K562 (cell line): ENCODE data around the gene MTF1. TPM values are rescaled to one million over a fixed set of nuclear protein-coding genes. Genes with fewer than 3 reads are reported as not detected.

Source experiments
- BMI1 ChIP-seq: fragments of 150-350 bp; IDR thresholded peaks from 2 replicates; pipeline ENCODE4 v1.6.1; 2014; ENCODE audit warnings: low read length
- CBX5 ChIP-seq: IDR thresholded peaks from 2 replicates; pipeline ENCODE4 v1.6.1; 2014; ENCODE audit warnings: low read depth, borderline replicate concordance
- CHCHD3 ChIP-seq: fragments of 250-450 bp; sonication (Bioruptor Pico); IDR thresholded peaks from 2 replicates; pipeline ENCODE4 v2.1.2; 2022; ENCODE audit warnings: mild to moderate bottlenecking
- NCOA4 ChIP-seq: fragments of 450-650 bp; IDR thresholded peaks from 2 replicates; pipeline ENCODE4 v1.6.1; 2018; ENCODE audit warnings: mild to moderate bottlenecking; ENCODE audit not compliant: partially characterized antibody
- SIN3A ChIP-seq, 2 experiments: fragments of 150-350 bp in 1 of 2; IDR thresholded peaks; 2 replicates each; pipeline ENCODE4 v1.6.1; 2011 to 2016; ENCODE audit warnings: borderline replicate concordance in 2 of 2, low read depth in 2 of 2, low read length in 2 of 2, mild to moderate bottlenecking in 2 of 2, moderate library complexity in 2 of 2; ENCODE audit not compliant: control insufficient read depth in 1 of 2
- TEAD1 ChIP-seq, 2 experiments: fragments of 450-650 bp in 1 of 2; sonication (generic) in 1 of 2; formaldehyde crosslinking; IDR thresholded peaks; 2 replicates each; pipeline versions ENCODE4 v1.4.0 to v1.8.0; 2020 to 2022; ENCODE audit warnings: mild to moderate bottlenecking in 2 of 2, missing genetic modification reagents in 1 of 2
- ZBTB7A ChIP-seq: IDR thresholded peaks from 2 replicates; pipeline ENCODE4 v1.6.1; 2011; ENCODE audit warnings: low read depth, mild to moderate bottlenecking, low read length, moderate library complexity, borderline replicate concordance; ENCODE audit not compliant: control insufficient read depth
- ZKSCAN8 ChIP-seq: fragments of 200-800 bp; sonication (Bioruptor generic); IDR thresholded peaks from 2 replicates; pipeline ENCODE4 v1.6.1; 2016; ENCODE audit warnings: missing genetic modification characterization, missing compliant biosample characterization
- ZNF347 ChIP-seq: fragments of 450-650 bp; formaldehyde crosslinking; IDR thresholded peaks from 2 replicates; pipeline ENCODE4 v1.4.0; 2020; ENCODE audit warnings: low read depth, mild to moderate bottlenecking, moderate library complexity
- polyA plus RNA-seq, 8 experiments: library from polyadenylated mRNA; depleted of rRNA in 4 of 8; stranded (reverse) in 5 of 8; unstranded in 3 of 8; fragments of >200 nt; fragmentation: Nextera tagmentation in 2 of 8; fragmentation: Illumina TruSeq in 1 of 8; extraction: Ambion mirVana in 2 of 8; extraction: Trizol in 1 of 8; gene quantifications; 2 replicates each; pipeline versions ENCODE4 v1.2.1 to v1.2.3, GENCODE V29; 2011 to 2014; ENCODE audit warnings: inconsistent platforms in 1 of 8, missing spikeins in 1 of 8
- total RNA-seq, 7 experiments: library from RNA; depleted of rRNA in 6 of 7; stranded (reverse); fragments of >200 nt in 6 of 7; fragmentation: Illumina TruSeq in 2 of 7; extraction: Trizol in 2 of 7; gene quantifications; 2 replicates each; pipeline versions ENCODE4 v1.2.1 to v1.2.3, GENCODE V29; 2011 to 2021; ENCODE audit warnings: low replicate concordance in 1 of 7
- TF ChIP-seq, protein P1 (sequence below): fragments of 450-650 bp; IDR thresholded peaks from 2 replicates; pipeline ENCODE4 v1.6.1; 2016
- TF ChIP-seq, protein P2 (sequence below): fragments of 200-800 bp; sonication (Bioruptor generic); IDR thresholded peaks from 2 replicates; pipeline ENCODE4 v1.6.1; 2017; ENCODE audit warnings: missing genetic modification characterization, missing compliant biosample characterization
- TF ChIP-seq, protein P3 (sequence below): fragments of 450-650 bp; IDR thresholded peaks from 2 replicates; pipeline ENCODE4 v1.6.1; 2016; ENCODE audit warnings: mild to moderate bottlenecking, moderate library complexity

Gene MTF1
- total and polyA plus RNA-seq, 9 of the 15 experiments (the other 6 are each of a cell fraction or from before 2014, with no cell fraction given): 1.1 to 12.2 (median 4.3) TPM

DNA sequence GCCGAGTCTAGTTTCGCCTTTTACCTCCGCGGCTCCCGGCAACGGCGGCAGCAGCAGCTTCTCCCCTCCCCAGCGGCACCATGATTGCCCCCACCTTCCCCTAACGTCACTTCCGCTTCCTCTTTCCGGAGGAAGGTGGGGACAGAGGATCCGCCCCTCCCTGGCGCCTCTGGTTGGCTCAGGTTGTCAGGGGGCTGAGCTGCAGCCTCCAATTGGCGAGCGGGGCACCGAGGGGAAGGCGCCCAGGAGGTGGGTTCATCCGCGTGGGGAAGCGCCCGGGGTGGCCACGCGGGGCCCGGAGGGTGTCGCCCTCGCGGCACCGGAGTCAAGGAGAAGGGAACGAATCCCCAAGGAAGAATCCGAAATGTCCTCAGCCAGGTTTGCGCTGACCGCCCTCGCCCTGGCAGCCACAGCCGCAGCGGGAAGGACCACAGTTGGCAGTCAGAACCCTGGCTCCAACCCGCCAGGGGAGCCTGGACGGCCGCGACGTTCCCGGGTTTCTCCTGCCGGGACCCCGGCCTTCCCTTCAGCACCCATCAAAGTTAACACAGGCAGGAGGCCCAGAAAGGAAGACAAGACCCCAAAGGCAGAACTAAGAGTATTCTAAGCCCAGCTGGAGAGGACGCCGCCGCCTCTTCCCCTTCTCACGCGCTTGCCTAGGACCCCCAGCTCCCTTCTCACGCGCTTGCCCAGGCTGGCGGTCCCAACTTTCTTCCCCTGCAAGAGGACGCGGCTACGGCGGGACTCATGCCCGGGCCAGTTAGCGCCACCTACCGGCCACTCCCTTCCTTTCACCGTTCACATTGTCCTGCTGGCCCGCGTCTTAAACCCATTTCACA, at the start of gene MTF1 (continued):
- TF ChIP-seq CHCHD3 (CRISPR knock-in tag): no peak
- TF ChIP-seq, protein P1, sequence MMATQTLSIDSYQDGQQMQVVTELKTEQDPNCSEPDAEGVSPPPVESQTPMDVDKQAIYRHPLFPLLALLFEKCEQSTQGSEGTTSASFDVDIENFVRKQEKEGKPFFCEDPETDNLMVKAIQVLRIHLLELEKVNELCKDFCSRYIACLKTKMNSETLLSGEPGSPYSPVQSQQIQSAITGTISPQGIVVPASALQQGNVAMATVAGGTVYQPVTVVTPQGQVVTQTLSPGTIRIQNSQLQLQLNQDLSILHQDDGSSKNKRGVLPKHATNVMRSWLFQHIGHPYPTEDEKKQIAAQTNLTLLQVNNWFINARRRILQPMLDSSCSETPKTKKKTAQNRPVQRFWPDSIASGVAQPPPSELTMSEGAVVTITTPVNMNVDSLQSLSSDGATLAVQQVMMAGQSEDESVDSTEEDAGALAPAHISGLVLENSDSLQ: peak; percentile 82
- TF ChIP-seq CBX5: no peak
- no peak for TF ChIP-seq BMI1
- TF ChIP-seq ZNF347 (CRISPR knock-in tag): peak; percentile 34; the same call in 1 of the 2 replicates
- TF ChIP-seq SIN3A (IDR thresholded peaks at IDR 0.05; ENCODE audit: borderline replicate concordance in 2 of 2, control insufficient read depth in 1 of 2, low read depth in 2 of 2, low read length in 2 of 2): peak; percentile 77 to 83; a peak in 2 of 4 replicates
- TF ChIP-seq TEAD1 (CRISPR knock-in tag; IDR thresholded peaks at IDR 0.05): peak in 1 of 2 experiments; percentile 71; a peak in 1 of 4 replicates
- TF ChIP-seq NCOA4: no peak
- TF ChIP-seq, protein P2, sequence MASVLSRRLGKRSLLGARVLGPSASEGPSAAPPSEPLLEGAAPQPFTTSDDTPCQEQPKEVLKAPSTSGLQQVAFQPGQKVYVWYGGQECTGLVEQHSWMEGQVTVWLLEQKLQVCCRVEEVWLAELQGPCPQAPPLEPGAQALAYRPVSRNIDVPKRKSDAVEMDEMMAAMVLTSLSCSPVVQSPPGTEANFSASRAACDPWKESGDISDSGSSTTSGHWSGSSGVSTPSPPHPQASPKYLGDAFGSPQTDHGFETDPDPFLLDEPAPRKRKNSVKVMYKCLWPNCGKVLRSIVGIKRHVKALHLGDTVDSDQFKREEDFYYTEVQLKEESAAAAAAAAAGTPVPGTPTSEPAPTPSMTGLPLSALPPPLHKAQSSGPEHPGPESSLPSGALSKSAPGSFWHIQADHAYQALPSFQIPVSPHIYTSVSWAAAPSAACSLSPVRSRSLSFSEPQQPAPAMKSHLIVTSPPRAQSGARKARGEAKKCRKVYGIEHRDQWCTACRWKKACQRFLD (CRISPR knock-in tag): no peak
- TF ChIP-seq, protein P3, sequence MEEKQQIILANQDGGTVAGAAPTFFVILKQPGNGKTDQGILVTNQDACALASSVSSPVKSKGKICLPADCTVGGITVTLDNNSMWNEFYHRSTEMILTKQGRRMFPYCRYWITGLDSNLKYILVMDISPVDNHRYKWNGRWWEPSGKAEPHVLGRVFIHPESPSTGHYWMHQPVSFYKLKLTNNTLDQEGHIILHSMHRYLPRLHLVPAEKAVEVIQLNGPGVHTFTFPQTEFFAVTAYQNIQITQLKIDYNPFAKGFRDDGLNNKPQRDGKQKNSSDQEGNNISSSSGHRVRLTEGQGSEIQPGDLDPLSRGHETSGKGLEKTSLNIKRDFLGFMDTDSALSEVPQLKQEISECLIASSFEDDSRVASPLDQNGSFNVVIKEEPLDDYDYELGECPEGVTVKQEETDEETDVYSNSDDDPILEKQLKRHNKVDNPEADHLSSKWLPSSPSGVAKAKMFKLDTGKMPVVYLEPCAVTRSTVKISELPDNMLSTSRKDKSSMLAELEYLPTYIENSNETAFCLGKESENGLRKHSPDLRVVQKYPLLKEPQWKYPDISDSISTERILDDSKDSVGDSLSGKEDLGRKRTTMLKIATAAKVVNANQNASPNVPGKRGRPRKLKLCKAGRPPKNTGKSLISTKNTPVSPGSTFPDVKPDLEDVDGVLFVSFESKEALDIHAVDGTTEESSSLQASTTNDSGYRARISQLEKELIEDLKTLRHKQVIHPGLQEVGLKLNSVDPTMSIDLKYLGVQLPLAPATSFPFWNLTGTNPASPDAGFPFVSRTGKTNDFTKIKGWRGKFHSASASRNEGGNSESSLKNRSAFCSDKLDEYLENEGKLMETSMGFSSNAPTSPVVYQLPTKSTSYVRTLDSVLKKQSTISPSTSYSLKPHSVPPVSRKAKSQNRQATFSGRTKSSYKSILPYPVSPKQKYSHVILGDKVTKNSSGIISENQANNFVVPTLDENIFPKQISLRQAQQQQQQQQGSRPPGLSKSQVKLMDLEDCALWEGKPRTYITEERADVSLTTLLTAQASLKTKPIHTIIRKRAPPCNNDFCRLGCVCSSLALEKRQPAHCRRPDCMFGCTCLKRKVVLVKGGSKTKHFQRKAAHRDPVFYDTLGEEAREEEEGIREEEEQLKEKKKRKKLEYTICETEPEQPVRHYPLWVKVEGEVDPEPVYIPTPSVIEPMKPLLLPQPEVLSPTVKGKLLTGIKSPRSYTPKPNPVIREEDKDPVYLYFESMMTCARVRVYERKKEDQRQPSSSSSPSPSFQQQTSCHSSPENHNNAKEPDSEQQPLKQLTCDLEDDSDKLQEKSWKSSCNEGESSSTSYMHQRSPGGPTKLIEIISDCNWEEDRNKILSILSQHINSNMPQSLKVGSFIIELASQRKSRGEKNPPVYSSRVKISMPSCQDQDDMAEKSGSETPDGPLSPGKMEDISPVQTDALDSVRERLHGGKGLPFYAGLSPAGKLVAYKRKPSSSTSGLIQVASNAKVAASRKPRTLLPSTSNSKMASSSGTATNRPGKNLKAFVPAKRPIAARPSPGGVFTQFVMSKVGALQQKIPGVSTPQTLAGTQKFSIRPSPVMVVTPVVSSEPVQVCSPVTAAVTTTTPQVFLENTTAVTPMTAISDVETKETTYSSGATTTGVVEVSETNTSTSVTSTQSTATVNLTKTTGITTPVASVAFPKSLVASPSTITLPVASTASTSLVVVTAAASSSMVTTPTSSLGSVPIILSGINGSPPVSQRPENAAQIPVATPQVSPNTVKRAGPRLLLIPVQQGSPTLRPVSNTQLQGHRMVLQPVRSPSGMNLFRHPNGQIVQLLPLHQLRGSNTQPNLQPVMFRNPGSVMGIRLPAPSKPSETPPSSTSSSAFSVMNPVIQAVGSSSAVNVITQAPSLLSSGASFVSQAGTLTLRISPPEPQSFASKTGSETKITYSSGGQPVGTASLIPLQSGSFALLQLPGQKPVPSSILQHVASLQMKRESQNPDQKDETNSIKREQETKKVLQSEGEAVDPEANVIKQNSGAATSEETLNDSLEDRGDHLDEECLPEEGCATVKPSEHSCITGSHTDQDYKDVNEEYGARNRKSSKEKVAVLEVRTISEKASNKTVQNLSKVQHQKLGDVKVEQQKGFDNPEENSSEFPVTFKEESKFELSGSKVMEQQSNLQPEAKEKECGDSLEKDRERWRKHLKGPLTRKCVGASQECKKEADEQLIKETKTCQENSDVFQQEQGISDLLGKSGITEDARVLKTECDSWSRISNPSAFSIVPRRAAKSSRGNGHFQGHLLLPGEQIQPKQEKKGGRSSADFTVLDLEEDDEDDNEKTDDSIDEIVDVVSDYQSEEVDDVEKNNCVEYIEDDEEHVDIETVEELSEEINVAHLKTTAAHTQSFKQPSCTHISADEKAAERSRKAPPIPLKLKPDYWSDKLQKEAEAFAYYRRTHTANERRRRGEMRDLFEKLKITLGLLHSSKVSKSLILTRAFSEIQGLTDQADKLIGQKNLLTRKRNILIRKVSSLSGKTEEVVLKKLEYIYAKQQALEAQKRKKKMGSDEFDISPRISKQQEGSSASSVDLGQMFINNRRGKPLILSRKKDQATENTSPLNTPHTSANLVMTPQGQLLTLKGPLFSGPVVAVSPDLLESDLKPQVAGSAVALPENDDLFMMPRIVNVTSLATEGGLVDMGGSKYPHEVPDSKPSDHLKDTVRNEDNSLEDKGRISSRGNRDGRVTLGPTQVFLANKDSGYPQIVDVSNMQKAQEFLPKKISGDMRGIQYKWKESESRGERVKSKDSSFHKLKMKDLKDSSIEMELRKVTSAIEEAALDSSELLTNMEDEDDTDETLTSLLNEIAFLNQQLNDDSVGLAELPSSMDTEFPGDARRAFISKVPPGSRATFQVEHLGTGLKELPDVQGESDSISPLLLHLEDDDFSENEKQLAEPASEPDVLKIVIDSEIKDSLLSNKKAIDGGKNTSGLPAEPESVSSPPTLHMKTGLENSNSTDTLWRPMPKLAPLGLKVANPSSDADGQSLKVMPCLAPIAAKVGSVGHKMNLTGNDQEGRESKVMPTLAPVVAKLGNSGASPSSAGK: peak; percentile 77
- TF ChIP-seq ZKSCAN8: no peak
- peak; percentile 90 for TF ChIP-seq ZBTB7A
